Upper lobe of left lung (tissue), 6 donors: ENCODE data around the gene TTC39C. TPM values are rescaled to one million over a fixed set of nuclear protein-coding genes. Genes with fewer than 3 reads are reported as not detected.

ENCODE experiments used
- ATAC-seq, 2 donors: fragments of 200-7000 bp; cut with Tn5 transposase; one replicate each; pipeline ENCODE4 v1.9.1; 2022; ENCODE audit warnings: mild to moderate bottlenecking in 2 of 2, moderate library complexity in 2 of 2; ENCODE audit not compliant: low FRiP score in 2 of 2
- DNase-seq, 2 donors: peaks; one replicate each; pipeline ENCODE4 v3.0.0-alpha.2; 2019 to 2020
- H3K27ac ChIP-seq, 4 donors: fragments of 200-600 bp; sonication (generic); one replicate each; pipeline ENCODE4 v1.5.1; 2016 to 2019
- H3K27me3 ChIP-seq, 4 donors: fragments of 200-600 bp; sonication (generic); one replicate each; pipeline ENCODE4 v1.5.1; 2017 to 2019
- H3K36me3 ChIP-seq, 4 donors: fragments of 200-600 bp; sonication (generic); one replicate each; pipeline ENCODE4 v1.5.1; 2016 to 2019
- H3K4me1 ChIP-seq, 4 donors: fragments of 200-600 bp; sonication (generic); one replicate each; pipeline ENCODE4 v1.5.1; 2018 to 2019
- H3K4me3 ChIP-seq, 4 donors: fragments of 200-600 bp; sonication (generic); one replicate each; pipeline ENCODE4 v1.5.1; 2017 to 2019; ENCODE audit warnings: mild to moderate bottlenecking in 2 of 4, moderate library complexity in 1 of 4
- H3K9me3 ChIP-seq, 4 donors: fragments of 200-600 bp; sonication (generic); one replicate each; pipeline ENCODE4 v1.5.1; 2018 to 2019
- CTCF ChIP-seq, 6 experiments: fragments of 450-650 bp in 4 of 6; fragments of 200-600 bp in 2 of 6; sonication (generic) in 2 of 6; IDR thresholded peaks; one replicate each; pipeline ENCODE4 v1.5.1; 2016 to 2019; ENCODE audit warnings: antibody characterized with exemption in 6 of 6
- EP300 ChIP-seq, 4 donors: sonication (generic); formaldehyde crosslinking; IDR thresholded peaks; one replicate each; pipeline ENCODE4 v1.5.1; 2017; ENCODE audit warnings: antibody characterized with exemption in 4 of 4, control low read depth in 2 of 4
- POLR2A ChIP-seq, 4 donors: fragments of 450-650 bp; IDR thresholded peaks; one replicate each; pipeline ENCODE4 v1.5.1; 2016 to 2017; ENCODE audit warnings: antibody characterized with exemption in 4 of 4, mild to moderate bottlenecking in 2 of 4
- POLR2AphosphoS5 ChIP-seq, 2 donors: sonication (generic); formaldehyde crosslinking; IDR thresholded peaks; one replicate each; pipeline ENCODE4 v1.5.1; 2017; ENCODE audit warnings: antibody characterized with exemption in 2 of 2
- WGBS, 2 donors: methylation state at CpG; one replicate each; pipeline ENCODE4 v1.1.5; 2017 to 2018; 5-methylcytosine and 5-hydroxymethylcytosine counted together
- total RNA-seq, 6 donors: library from RNA; depleted of rRNA in 4 of 6; stranded (reverse); fragments of >200 nt in 4 of 6; gene quantifications; one replicate each; pipeline versions ENCODE4 v1.1.0 to v1.2.1, GENCODE V29; 2016 to 2021
- donor health status: DM: no; HTN: no; CAD: no; lungs with moderate emphysema.
- donor health status: DM: no; HTN: yes; CAD: no; lungs with severe emphysema.

Gene TTC39C
- total RNA-seq, 6 donors from 2014 or later: 12.8 to 31.5 (median 19.5) TPM

DNA sequence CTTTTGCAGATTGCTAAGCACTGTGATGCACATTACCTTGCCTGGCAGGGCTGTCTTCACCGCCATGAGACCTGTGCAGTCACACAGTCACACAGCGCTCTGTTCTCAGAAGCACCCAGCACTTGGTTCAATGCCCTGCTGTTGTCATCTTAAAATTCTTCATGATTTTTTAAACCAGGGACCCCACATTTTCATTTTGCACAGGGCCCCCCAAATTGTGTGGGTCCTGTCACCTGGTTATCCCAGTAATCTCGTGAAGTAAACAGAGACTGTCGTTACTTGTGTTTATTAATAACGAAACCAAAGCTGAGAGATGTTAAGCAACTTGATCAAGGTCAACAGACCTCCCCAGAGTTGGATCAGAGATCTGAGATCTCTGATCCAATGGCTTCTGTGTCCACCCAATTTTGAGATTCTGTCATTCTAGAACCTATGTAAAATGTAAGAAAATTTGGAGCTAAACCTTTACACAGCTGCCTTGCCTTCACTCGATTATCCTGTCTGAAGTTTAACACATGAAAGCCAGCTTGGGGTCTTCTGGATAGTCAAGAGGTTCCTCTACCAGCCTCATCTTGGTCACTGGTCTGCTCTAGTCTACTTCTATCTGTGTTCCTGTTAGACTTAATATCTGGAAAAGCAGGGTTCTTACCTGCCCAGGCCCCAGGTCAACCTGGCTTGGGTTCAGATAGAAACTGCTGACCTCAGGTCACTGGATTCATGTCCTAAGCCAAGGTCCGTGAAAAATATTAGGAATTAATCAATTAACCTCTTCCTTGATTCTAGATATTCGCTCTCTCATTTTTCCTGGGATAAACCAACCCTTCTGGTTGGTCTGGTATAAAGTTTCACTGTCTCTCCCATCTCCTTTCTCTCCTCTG lies 13.7 kb upstream of the TTC39C start:
- Histone ChIP-seq H3K27me3 (no peaks in the 10 kb centered on the region), H3K27ac (peak overlapping the region in 2 of 4 donors; percentile 5 to 33), H3K4me3 (no peak overlapping the region), H3K4me1 (no peaks in the 10 kb centered on the region), H3K9me3 (no peaks in the 10 kb centered on the region), H3K36me3 (no peaks in the 10 kb centered on the region)
- TF ChIP-seq POLR2A (IDR thresholded peaks at IDR 0.05): no peak
- no peak for TF ChIP-seq CTCF (IDR thresholded peaks at IDR 0.05)
- TF ChIP-seq POLR2AphosphoS5 (IDR thresholded peaks at IDR 0.05): no peak
- TF ChIP-seq EP300 (IDR thresholded peaks at IDR 0.05): no peak
- ATAC-seq (no peak), DNase-seq (no peak)
- 83 to 85% methylated on average over 8 of the region's 8 CpGs for WGBS, 2 donors

DNA sequence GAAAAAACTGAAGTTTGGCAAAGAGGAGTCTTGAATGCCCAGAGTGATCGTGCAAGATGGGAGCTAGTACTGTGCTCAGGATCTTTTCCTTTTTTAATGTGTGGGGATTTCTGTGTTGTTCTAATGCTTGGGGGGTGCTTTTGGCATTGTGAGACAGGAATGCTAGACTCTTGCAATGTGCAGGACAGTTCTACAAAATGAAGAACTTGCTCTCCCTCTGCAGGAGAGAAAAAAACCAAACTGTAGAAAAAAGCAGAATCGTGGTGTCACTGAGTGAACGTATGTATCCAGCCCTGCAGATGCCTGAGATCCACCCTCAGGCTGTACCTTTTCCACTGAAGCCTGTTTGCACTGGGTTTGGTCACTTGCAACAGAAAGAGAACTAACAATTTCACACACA lies 12.1 kb upstream of the TTC39C start:
- TF ChIP-seq CTCF (IDR thresholded peaks at IDR 0.05) (no peak), POLR2A (IDR thresholded peaks at IDR 0.05) (no peak)
- 58 to 65% methylated on average over 3 of the region's 3 CpGs for WGBS, 2 donors
- no peak for ATAC-seq

DNA sequence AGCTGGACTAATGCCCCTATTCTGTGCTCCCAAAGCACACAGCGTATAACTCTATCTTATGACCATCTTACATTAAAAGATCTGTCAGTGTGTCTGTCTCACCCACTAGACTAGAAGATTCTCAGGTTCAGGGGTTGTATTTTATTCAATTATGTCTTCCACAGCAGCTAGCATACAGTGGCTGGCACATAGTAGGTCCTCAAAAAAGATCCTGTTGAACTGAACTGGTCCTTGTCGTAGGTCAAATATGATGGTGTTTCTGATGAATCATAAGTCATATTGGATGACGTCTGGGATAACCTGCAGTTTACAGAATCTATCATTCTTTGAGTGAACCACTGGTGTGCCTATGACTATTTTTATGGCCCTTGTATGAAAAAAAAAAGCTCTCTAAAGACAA lies 11.3 kb upstream of the TTC39C start:
- DNase-seq: no peak
- H3K27ac ChIP-seq: no peak overlapping the region
- 90% methylated on average over 3 of the region's 3 CpGs for WGBS, 2 donors
- H3K4me1 ChIP-seq: no peaks in the 10 kb centered on the region
- no peak for ATAC-seq
- H3K4me3 ChIP-seq: no peak overlapping the region
- no peaks in the 10 kb centered on the region for H3K27me3 ChIP-seq
- no peaks in the 10 kb centered on the region for H3K9me3 ChIP-seq
- TF ChIP-seq CTCF (IDR thresholded peaks at IDR 0.05) (no peak), POLR2A (IDR thresholded peaks at IDR 0.05) (no peak), EP300 (IDR thresholded peaks at IDR 0.05) (no peak)
- H3K36me3 ChIP-seq: no peaks in the 10 kb centered on the region

More for the DNA sequence above, 12.1 kb upstream of the TTC39C start:
- no peak for DNase-seq
- Histone ChIP-seq H3K27me3 (no peaks in the 10 kb centered on the region), H3K4me1 (no peaks in the 10 kb centered on the region), H3K36me3 (no peaks in the 10 kb centered on the region), H3K4me3 (no peak overlapping the region), H3K27ac (no peak overlapping the region), H3K9me3 (no peaks in the 10 kb centered on the region)

GRCh38 chr18:24003903-24004640 lies 10.5 kb upstream of the TTC39C start:
- DNase-seq (no peak), ATAC-seq (no peak)
- Histone ChIP-seq H3K36me3 (no peaks in the 10 kb centered on the region), H3K9me3 (no peaks in the 10 kb centered on the region), H3K4me1 (no peaks in the 10 kb centered on the region), H3K27ac (no peak overlapping the region), H3K27me3 (no peaks in the 10 kb centered on the region), H3K4me3 (no peak overlapping the region)
- WGBS, 2 donors: 73 to 77% methylated on average over 2 of the region's 2 CpGs
- TF ChIP-seq CTCF (IDR thresholded peaks at IDR 0.05) (no peak), POLR2AphosphoS5 (IDR thresholded peaks at IDR 0.05) (no peak), EP300 (IDR thresholded peaks at IDR 0.05) (no peak), POLR2A (IDR thresholded peaks at IDR 0.05) (no peak)
